Osteoblast (primary cell): ENCODE results near the gene MARCHF3. TPM values are rescaled to one million over a fixed set of nuclear protein-coding genes. Genes with fewer than 3 reads are reported as not detected.

ENCODE experiments used
- DNase-seq: peaks from one replicate; pipeline ENCODE4 v3.0.0; 2011; ENCODE audit warnings: low spot score, mixed read lengths; ENCODE audit not compliant: insufficient read length; ENCODE audit errors: missing footprints
- H2AFZ ChIP-seq: 2 replicates; pipeline ENCODE4 v1.6.0; 2011; ENCODE audit warnings: mild to moderate bottlenecking, low read length
- H3K27ac ChIP-seq: 2 replicates; pipeline ENCODE4 v1.5.1; 2011; ENCODE audit warnings: mild to moderate bottlenecking, low read depth, low read length, moderate library complexity
- H3K27me3 ChIP-seq: 2 replicates; pipeline ENCODE4 v1.6.0; 2012; ENCODE audit warnings: mild to moderate bottlenecking, control low read depth, inconsistent platforms, low read length, moderate library complexity; ENCODE audit not compliant: insufficient read depth
- H3K36me3 ChIP-seq: 2 replicates; pipeline ENCODE4 v1.5.1; 2011; ENCODE audit warnings: mild to moderate bottlenecking, low read length, control low read depth, moderate library complexity; ENCODE audit not compliant: insufficient read depth
- H3K4me1 ChIP-seq: 2 replicates; pipeline ENCODE4 v1.5.1; 2011; ENCODE audit warnings: mild to moderate bottlenecking, low read length, control low read depth, moderate library complexity; ENCODE audit not compliant: insufficient read depth
- H3K4me2 ChIP-seq: 2 replicates; pipeline ENCODE4 v1.6.0; 2011; ENCODE audit warnings: mild to moderate bottlenecking, low read length; ENCODE audit not compliant: insufficient read depth
- H3K4me3 ChIP-seq: fragments of 200-600 bp; sonication (generic); 3 replicates; pipeline ENCODE4 v1.5.1; 2012; ENCODE audit warnings: mild to moderate bottlenecking, low read length, inconsistent platforms; ENCODE audit not compliant: insufficient read depth
- H3K79me2 ChIP-seq: 2 replicates; pipeline ENCODE4 v1.6.0; 2012; ENCODE audit warnings: mild to moderate bottlenecking, low read length, control low read depth, inconsistent platforms; ENCODE audit not compliant: insufficient read depth
- H3K9me3 ChIP-seq: 2 replicates; pipeline ENCODE4 v1.5.1; 2011; ENCODE audit warnings: low read depth, low read length, control low read depth
- H4K20me1 ChIP-seq: 2 replicates; pipeline ENCODE4 v1.6.0; 2012; ENCODE audit warnings: mild to moderate bottlenecking, low read length, control low read depth; ENCODE audit not compliant: insufficient read depth
- CTCF ChIP-seq: IDR thresholded peaks from 2 replicates; pipeline ENCODE4 v1.5.1; 2011; ENCODE audit warnings: mild to moderate bottlenecking, low read depth, low read length, moderate library complexity; ENCODE audit errors: extremely low read depth
- total RNA-seq: library from RNA; depleted of rRNA; stranded (reverse); fragments of >200 nt; gene quantifications from 2 replicates; pipeline ENCODE4 v1.2.3, GENCODE V29; 2012

The MARCHF3 gene
- total RNA-seq, 1 donor: 2.2 TPM

DNA sequence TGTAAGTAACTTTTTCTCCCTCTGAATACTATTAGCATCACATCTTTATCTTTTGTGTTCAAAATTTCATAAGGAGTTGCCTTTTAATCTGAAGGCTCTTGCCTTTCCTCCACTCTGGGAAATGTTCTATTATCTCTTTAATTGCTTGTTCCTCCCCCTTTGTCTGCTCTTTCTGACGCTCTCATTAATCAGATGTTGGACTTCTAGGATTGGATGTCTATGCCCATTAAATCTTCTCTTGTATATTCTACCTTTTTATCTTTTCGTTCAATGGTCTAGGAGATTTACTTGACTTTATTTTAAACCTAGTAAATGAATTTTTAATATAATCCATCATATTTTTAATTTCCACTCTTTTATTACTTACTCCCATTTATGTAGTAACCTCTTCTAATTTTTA, 76.7 kb downstream of the MARCHF3 start:
- H3K9me3 ChIP-seq: no peaks in the 10 kb centered on the region
- DNase-seq: no peak
- H3K27me3 ChIP-seq: no peaks in the 10 kb centered on the region
- H3K27ac ChIP-seq: no peak overlapping the region
- no peaks in the 10 kb centered on the region for H3K36me3 ChIP-seq
- no peak for TF ChIP-seq CTCF
- no peak overlapping the region for H3K4me3 ChIP-seq
- H3K4me2 ChIP-seq: no peak overlapping the region
- peaks cover 2% of the 10 kb centered on the region for H4K20me1 ChIP-seq
- H3K4me1 ChIP-seq: no peaks in the 10 kb centered on the region
- no peak overlapping the region for H2AFZ ChIP-seq
- no peaks in the 10 kb centered on the region for H3K79me2 ChIP-seq

- no peak overlapping the region for H3K27ac ChIP-seq
- peaks cover 2% of the 10 kb centered on the region for H4K20me1 ChIP-seq
- no peak overlapping the region for H3K4me2 ChIP-seq
- H3K4me3 ChIP-seq: no peak overlapping the region
- DNase-seq: no peak
- H2AFZ ChIP-seq: no peak overlapping the region
- H3K79me2 ChIP-seq: no peaks in the 10 kb centered on the region
- no peaks in the 10 kb centered on the region for H3K36me3 ChIP-seq
- no peaks in the 10 kb centered on the region for H3K4me1 ChIP-seq
- H3K9me3 ChIP-seq: no peaks in the 10 kb centered on the region
- H3K27me3 ChIP-seq: no peaks in the 10 kb centered on the region
- TF ChIP-seq CTCF: no peak
These were observed 80.9 kb downstream of the MARCHF3 start for GRCh38 chr5:126949475-126949874.

GRCh38 chr5:126948453-126948852, 81.9 kb downstream of the MARCHF3 start:
- no peak overlapping the region for H3K4me2 ChIP-seq
- peaks cover 2% of the 10 kb centered on the region for H4K20me1 ChIP-seq
- DNase-seq: no peak
- no peaks in the 10 kb centered on the region for H3K9me3 ChIP-seq
- H3K27ac ChIP-seq: no peak overlapping the region
- no peak for TF ChIP-seq CTCF
- H3K79me2 ChIP-seq: no peaks in the 10 kb centered on the region
- H3K36me3 ChIP-seq: no peaks in the 10 kb centered on the region
- H2AFZ ChIP-seq: no peak overlapping the region
- H3K4me3 ChIP-seq: no peak overlapping the region
- no peaks in the 10 kb centered on the region for H3K27me3 ChIP-seq
- no peaks in the 10 kb centered on the region for H3K4me1 ChIP-seq

DNA sequence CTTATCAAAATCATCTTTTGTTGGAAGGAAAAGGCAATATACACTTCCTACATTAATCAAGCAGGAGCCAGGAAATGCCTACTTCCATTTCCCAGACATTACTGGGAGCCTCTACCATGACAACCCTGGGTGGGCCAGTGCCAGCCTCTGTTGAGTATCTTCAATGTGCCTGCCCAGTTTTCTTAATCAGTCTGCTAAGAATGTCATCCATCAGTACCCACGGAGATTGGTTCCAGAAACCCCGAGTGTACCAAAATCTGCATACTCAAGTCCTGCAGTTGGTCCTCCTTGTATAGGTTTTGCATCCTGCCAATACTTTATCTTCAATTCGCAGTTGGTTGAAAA, 82.4 kb downstream of the MARCHF3 start:
- H4K20me1 ChIP-seq: peaks cover 2% of the 10 kb centered on the region
- no peak overlapping the region for H3K4me3 ChIP-seq
- no peaks in the 10 kb centered on the region for H3K79me2 ChIP-seq
- H3K4me2 ChIP-seq: no peak overlapping the region
- H3K9me3 ChIP-seq: no peaks in the 10 kb centered on the region
- no peaks in the 10 kb centered on the region for H3K4me1 ChIP-seq
- H3K27ac ChIP-seq: no peak overlapping the region
- H2AFZ ChIP-seq: no peak overlapping the region
- H3K27me3 ChIP-seq: no peaks in the 10 kb centered on the region
- DNase-seq: no peak
- no peak for TF ChIP-seq CTCF
- no peaks in the 10 kb centered on the region for H3K36me3 ChIP-seq
